HK-2 (cell line): ENCODE results near the gene CAMTA1.

Experiments
- DNase-seq: peaks from one replicate; pipeline ENCODE4 v3.0.0-alpha.2; 2018; ENCODE audit not compliant: unreplicated experiment

CAMTA1 gene

DNA sequence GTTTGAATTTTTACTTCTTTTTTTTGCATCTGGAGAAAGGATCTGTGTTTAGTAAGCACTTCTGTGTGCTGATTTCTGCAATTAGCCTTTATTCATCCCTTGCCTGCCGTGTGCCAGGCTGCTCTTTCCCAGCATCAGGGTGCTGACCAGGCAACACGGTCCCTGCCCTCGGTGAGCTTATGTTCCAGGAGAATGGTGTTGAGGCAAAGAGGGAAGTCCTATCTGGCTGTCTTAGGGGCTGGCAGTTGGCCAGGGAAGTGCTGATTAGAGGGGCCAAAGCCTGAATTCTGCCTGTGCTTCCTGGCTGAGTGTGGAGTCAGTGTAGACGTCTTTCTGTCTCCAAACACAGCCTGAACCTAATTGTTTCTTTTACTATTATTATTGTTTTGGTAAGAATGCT is 187.1 kb downstream of the CAMTA1 start:
- DNase-seq: no peak

DNA sequence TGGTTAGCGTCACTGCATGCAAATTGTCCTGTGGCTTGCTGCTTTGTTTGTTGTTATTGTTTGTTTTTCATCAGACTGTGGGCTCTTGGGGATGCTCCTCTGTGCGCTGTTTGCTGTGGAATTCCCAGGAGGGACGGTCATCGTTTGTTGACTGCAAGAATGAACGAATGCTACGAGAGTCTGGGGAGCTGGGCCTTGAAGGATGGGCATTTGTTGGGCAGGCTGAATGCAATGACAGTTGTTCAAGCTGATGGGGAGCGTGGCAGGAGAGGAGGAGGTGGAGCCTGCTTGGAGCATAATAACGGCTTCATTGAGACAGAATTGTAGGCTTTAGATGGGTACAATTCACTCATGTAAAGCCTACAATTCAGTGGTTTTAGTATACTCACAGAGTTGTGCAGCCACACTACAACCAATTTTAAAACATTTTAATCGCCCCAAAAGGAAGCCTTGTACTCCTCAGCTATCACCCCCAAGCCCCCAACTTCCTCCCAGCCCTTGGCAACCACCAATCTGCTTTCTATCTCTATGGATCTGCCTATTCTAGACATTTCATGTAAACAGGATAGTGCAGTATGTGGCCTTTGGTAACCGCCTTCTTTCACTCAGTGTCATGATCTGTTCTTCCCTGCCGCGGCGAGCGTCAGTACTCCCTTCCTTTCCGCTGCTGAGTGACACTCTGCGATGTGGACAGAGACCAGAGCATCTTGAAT is 190.2 kb downstream of the CAMTA1 start:
- DNase-seq: no peak

DNA sequence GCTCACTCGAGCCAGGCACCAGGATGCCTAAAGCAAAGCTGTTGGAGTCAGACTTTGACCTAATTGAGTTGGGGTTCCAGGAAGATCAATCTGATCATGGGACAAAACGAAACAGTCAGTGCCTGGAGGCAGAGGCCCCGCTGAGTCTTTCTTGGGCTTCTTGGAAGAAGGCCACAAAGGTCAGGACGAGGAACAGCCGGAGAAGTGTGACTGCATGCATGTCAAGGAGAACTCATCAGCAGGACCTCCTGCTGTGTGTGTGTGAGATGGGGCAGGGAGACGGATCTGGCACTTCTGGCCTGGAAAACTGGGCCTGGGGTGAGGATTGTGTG is 190.8 kb downstream of the CAMTA1 start:
- no peak for DNase-seq

DNA sequence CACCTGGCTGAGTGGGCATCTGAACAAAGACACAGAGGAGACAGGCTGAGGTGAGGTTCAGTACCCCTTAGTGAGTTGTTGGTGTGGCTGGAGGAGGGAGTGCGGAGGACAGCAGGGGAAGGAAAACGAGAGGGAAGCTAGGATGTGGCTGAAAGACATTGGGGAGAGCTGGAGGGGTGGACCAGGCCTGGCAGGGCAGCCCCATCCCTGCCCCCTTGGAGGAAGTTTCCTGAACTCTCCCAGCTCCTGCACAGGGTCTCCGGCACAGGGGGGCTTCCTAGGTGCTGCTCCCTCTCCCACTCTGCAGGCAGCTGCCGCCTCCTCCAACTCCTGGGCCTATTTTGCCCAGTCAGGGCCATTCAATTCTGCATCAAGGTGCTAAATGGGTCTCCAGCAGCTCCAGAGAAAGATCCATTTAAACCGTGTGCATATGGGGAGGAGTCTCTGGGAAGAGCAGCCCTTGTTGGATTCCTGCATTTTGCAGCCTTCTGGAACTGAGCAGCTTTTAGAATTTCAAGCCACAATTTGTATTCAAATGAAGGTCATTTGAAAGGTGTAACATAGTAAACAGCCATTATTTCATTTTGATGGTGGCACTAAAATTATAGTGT is 193.9 kb downstream of the CAMTA1 start:
- DNase-seq: no peak

DNA sequence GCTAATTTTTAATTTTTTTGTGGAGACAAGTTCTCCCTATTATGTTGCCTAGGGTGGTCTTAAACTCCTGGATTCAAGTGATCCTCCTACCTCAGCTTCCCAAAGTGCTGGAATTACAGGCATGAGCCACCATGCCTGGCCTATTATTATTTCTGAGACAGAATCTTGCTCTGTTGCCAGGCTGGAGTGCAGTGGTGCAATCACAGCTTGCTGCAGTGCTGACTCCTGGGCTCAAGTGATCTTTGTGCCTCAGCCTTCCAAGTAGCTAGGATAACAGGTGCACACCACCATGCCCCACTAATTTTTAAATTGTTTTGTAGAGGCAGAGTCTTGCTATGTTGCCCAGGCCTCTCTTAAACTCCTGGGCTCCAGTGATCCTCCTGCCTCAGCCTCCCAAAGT is 196.3 kb downstream of the CAMTA1 start:
- DNase-seq: no peak

DNA sequence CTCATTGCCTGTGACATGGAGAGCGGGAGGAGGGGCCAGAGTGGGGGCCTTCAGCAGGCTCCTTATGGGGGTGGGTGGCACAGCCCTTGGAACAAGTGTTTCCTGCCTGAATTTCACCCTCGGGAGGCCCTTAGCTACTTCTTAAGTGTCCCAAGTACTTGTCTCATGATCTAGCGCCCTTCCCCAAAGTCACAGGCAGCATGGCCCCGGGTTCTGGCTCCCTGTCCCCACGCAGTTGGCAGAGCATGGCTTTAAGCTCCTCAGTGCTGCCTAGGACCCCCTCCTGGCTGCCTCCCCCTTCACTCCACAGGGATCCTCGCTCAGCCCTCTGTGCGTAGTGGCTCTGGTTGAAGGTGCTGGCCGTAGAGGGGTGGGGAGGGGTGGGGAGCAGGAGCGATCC is 197.2 kb downstream of the CAMTA1 start:
- DNase-seq: no peak

DNA sequence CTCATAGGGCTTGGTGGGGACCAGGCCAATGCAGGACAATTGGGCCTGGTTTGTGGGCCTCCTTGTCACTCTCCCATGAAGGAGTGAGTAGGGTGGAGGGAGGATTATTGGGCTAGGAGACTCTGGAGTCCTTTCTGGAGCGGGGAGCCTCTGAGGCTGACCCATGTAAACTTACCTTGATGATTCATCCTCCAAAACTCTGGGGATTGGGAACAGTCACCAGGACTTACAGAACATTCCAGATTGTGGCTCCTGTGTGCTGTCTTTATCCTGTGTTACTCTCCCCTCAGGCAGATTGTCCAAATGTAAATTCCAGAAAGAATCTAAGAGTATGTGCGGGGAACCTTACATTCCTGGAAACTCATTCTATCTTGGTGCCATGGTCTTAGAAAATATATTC is 197.6 kb downstream of the CAMTA1 start:
- DNase-seq: no peak

DNA sequence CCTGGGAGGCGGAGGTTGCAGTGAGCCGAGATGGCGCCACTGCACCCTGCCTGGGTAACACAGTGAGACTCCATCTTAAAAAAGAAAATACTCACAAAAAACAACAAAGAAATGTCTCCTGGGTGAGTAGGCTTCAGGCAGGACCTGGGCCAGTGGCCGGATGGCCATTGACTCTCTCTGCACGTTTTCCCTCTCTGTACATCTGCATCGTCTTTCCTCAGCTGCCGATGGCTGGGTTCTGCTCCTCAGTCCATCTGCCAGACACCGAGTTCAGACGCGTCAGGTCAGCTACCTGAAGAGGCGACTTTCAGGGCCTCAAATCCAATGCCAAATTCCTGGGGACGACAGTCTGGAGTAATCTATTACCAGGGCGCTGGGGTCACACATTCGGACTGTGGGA is 199.3 kb downstream of the CAMTA1 start:
- DNase-seq: no peak

DNA sequence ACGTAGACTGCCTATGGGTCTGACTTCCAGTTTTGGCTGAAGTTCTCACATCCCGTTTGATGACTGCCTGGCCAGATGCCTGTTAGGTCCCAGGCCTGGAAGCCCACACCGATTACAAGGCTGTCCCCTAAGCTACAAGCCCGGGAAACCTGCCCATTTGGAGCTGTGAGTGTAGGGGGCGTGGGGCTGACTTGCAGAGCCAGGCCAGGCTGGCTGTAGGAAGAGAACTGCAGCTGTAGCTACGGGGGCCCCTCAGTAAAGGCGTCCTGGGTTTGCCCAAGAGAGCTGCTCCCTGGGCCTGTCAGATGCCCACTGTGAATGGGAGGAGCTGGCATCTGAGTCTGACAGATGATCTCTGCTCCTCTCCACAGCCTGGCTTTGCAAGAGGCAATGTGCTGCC is 199.7 kb downstream of the CAMTA1 start:
- DNase-seq: no peak

DNA sequence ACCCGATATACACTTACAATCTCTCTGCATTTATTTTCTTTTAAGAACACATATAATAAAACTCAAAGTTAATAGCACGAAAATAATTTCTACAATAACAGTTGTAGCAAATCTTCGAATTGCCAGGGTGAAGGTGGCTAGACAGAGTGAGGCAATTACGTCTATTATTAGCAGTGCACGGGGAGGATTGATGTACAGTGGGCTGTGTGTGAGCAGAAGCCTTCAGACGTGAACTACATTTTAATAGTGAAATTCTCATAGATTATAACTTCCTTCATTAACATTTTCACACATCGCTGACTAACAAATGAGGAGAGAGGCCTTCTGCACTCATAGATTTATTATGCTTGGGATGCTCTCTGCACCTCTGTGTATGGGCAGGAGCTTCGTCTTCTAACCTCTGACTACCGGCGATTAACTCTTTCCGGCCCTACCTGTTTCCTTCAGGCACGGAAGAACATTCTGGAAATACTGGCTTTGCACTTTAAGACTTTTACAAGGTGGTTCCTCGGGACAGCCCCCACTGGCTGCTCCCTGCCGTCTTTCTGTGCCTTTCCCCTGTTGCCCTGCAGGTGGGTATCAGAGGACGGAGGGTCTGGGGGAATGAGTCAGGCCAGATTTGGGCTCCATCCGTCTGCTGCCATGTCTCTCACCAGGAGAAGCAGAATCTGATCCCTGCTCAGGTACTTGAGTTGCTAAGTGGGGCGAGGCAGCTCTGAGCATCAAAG is 200.5 kb downstream of the CAMTA1 start:
- DNase-seq: no peak

DNA sequence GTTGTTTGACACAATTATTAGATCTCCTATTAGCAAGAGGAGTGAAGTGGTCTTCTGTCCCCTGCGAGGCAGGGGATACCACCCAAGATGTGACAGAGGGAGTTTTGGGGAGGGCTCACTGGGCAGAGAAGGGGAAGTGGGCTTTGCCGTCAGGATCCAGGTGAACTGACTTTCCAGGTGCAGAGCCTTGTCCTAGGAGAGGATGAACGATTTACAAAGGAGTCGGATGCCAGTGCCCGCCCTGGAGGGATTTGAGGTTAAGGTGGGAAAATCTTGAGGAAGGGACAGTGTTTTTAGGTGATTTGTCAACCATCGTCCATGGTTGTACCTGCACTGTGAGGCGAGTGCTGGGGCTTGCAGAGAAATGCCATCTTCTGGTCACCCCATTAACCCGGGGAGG is 201.0 kb downstream of the CAMTA1 start:
- no peak for DNase-seq

DNA sequence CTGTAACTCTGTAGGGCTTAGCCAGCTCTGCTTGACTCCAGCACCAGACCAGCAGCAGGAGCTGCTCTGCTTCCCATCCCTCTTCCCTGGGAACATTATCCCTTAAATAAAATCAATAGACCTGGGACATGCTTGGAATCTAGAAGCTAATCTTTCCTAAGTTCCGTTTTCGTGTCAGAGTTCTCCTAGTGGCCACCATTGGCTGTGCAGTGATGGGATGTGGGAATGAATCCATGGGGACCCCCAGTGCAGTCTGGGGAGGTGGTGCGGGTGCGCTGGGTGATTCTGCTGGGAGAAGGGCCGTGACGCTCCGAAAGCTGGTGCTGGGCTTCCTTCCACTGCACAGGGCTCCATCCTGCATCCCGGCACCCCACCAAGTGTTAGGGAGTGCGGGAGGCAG is 202.7 kb downstream of the CAMTA1 start:
- DNase-seq: no peak

DNA sequence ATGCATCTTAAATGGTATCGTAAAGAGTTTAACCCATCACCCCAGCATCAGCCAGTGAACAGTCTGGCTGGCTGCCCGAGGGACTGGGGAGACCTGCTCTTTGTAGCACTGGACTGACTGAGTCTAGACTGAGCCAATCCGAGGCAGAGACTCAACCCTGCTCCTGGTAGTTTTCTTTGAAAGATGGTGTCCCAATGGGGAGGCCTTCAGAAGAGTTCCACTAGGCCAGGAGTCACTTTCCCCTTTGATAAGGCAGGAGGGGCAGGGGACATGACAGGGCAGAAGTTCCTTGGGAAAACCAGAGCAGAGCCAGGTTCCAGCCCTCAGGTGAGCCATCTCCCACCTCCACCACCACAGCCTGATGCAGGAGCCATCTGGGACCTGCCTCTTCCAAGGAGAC is 203.5 kb downstream of the CAMTA1 start:
- no peak for DNase-seq

DNA sequence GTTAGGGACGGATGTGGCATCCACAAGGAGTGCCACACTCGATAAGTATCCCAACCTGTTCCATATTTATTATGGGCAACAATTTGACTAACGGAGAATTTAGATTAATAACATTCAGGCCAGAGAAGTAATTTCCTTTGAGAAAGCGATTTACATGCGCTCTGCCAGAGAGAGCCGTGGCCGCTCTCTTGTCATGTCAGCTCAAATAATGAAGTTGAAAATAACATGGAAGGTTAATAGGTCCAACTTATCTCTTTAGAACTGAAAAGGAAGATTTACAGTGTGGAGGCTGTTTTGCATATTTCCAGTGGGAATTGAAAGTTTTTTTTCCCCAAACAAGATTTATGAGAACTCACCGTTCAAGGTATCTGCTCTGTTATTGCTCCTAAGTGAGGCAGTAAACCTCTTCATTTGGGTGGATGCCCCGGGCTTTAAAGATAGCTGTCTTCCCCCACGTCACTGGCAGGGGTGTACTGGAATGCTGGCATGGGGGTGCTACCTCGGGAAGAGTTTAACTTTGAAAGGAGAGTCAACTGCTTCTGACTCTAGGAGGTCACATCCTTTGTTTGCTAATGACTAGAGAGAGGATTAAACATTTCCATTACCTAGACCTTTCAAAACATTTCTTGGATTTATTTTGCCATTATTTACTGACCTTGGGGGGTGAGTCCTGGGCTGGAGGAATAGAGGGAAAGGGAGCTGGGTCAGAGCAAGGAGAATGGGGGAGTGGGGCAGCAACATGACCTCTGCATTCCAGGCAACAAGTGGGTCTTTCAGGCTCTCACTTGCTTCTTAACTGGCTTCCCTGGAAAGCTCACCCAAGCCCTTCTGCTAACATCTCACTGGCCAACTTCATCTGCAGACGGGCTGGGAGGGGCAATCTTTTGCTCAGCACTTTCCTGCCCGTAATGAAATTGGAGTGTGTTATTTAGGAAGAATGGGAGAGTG is 204.2 kb downstream of the CAMTA1 start:
- DNase-seq: no peak

DNA sequence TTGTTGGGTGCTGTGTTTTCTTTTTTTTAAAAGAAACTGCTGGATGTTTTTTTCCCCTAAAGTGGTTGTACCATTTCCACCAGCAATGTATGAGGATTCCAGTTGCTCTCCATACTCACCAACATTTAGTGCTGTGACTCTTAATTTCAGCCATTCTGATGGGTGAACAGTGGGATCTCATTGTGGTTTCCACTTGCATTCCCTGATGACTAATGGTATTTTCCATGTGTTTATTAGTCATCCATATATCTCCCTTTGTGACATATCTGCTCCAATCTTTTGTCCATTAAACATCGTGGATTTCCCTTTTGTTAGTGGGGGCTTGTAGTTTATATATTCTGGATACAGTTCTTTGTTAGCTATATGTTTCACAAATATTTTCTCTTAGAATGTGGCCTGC is 206.0 kb downstream of the CAMTA1 start:
- DNase-seq: no peak

DNA sequence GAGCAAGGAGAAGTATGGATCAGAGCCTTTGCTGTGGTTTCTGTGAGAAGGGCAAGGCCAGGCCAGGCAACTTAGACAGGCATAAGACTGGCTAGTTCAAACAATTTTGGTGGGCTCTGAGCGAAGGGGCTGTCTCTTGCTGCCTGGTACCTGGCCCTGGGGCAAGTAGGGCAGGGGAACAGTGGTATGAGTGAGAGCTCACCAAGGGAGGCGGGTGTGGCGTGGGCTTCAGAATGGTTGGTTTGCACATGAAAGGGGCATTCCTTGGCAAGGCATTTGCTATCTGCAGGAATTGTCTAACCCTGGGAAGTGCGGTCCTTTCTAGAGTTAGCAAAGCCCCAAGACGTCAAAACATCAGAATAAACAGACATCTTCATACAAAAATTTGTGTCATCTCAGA is 210.5 kb downstream of the CAMTA1 start:
- DNase-seq: no peak

DNA sequence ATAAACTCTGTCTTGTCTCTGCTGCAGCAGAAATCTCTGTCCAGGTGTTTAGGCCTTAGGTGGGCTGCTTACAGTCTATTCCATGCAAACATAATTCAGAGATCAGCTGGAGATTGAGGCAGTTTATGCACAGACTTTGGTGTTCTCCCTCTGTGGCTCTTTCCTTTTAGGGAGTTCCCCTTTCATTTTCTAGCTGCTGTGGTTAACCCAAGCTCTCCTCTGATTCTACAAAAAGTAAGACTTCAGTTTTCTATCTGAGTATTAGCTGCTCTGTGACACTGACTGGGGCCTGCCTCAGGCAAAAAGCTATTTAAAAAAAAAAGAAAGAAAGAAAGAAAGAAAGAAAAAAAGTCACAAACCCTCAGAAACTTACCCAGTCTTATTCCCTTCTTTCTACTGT is 211.1 kb downstream of the CAMTA1 start:
- DNase-seq: no peak

DNA sequence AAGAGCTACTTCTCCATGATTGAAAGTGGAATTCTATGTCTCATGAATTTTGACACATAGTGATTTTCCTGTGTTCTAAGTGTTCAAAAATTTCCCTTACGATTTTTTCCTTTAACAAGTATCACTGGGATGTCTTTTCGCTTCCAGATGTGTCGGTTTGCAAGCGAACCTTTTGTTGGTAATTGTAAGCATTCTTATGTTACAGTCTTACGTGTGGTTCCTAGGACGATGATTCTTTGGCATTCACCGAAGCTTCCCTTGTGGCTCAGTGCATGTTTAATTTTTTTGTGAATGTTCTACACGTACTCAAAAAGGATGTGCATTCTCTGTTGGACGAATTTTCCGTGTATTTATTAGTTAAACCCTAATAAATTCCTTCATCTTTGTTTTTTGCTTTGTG is 211.6 kb downstream of the CAMTA1 start:
- no peak for DNase-seq

DNA sequence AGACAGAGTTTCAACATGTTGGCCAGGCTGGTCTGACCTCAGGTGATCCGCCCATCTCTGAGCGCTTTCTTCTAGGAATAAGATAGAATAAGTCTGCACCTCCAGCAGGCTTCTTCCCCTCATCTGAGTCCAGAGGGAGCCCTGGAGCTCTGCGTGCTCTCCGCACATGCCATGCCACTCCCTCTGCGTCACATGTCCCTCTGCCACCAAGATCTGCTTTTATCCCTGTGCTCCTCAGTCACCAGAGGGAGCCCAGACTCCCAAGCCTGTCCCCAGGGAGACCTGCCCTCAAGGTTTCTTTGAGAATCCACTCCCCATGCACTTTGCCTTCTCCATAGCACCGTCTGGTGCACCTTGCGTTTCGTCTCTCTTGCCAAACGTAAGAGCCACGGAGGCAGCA is 213.0 kb downstream of the CAMTA1 start:
- no peak for DNase-seq

DNA sequence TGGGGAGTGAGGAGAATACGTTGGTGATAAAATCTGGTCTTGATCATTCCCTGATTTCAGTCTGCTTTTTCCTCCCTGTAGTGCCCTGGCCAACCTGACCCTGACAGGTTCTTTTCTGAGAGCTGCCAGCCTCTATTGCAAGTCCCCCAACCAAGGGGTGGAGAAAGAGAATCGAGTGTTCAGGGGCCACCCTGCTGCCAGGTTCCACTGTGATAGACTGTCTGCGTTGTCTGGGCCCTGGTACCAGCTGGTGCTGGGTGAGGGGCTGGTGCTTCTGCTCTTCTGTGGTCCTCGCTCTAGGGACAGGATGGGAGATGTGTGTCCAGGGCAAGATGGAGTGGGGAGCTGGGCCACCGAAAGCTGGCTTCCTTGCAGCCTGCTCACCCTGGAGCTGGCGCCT is 214.6 kb downstream of the CAMTA1 start:
- no peak for DNase-seq

DNA sequence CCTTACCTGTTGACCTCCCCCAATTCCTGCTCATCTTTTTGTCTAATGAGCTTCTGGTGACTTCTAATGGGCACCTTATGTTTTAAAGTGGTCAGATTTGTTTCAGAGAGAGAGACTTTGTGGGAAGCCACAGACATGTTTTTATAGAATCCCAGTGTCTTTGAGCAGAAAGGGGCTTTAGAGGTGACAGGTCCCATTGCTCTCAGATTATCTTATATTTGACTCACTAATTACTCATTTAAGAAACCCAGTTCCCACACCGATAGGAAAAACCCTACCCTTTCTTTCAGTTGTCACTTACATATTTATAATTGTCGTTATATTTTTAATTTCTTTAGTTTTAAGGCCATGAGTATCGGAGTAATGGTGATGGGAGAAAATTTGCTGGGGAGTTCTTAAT is 215.5 kb downstream of the CAMTA1 start:
- DNase-seq: no peak

DNA sequence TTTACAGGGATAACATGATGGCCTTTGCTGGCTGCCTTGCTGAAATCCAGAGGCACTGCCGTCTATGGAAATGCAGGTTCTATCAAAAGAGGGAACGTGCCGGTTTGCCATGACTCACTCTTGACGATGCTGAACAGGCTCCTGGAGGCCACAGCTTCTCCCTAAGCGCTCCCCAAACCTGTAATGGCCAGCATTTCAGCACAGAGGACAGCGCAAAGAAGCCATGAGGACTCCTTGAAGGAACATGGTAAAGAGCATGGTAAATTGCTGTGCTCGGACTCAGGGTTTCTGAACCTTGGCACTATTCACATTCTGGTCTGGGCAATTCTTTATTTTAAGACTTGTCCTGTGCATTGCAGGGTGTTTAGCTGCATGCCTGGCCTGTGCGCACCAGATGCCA is 217.5 kb downstream of the CAMTA1 start:
- no peak for DNase-seq
